Adrenal gland (tissue), 12 donors: ENCODE results near the gene CMTM1. TPM values are rescaled to one million over a fixed set of nuclear protein-coding genes. Genes with fewer than 3 reads are reported as not detected.

Source experiments
- DNase-seq, 7 donors: peaks; one replicate each; pipeline ENCODE4 v3.0.0-alpha.2; 2019 to 2020
- H3K27ac ChIP-seq, 5 donors: fragments of 200-600 bp; sonication (generic) in 4 of 5; 1 replicate in 3 of 5; 2 replicates in 2 of 5; pipeline versions ENCODE4 v1.5.1 to v1.8.0; 2016 to 2020; ENCODE audit warnings: mild to moderate bottlenecking in 1 of 5
- H3K27me3 ChIP-seq: fragments of 200-600 bp; 2 replicates; pipeline ENCODE4 v1.8.0; 2021
- H3K36me3 ChIP-seq, 2 donors: fragments of 200-600 bp; replicated peaks in 1 of 2; 1 replicate in 1 of 2; 2 replicates in 1 of 2; pipeline versions ENCODE4 v1.5.1 to v1.8.0; 2018 to 2022
- H3K4me1 ChIP-seq, 2 donors: fragments of 200-600 bp; replicated peaks in 1 of 2; 1 replicate in 1 of 2; 2 replicates in 1 of 2; pipeline versions ENCODE4 v1.5.1 to v1.8.0; 2018 to 2021
- H3K4me3 ChIP-seq, 4 donors: fragments of 200-600 bp; sonication (generic) in 3 of 4; one replicate each; pipeline ENCODE4 v1.5.1; 2016 to 2018
- H3K9me3 ChIP-seq, 3 donors: fragments of 200-600 bp; sonication (generic) in 1 of 3; replicated peaks in 1 of 3; 1 replicate in 2 of 3; 2 replicates in 1 of 3; pipeline versions ENCODE4 v1.5.1 to v1.8.0; 2016 to 2021
- POLR2A ChIP-seq, 2 donors: fragments of 450-650 bp; IDR thresholded peaks; one replicate each; pipeline ENCODE4 v1.6.1; 2017; ENCODE audit warnings: antibody characterized with exemption in 2 of 2, mild to moderate bottlenecking in 2 of 2, moderate library complexity in 1 of 2
- WGBS, 4 donors: extraction: QIAGEN DNeasy Blood & Tissue Kit in 2 of 4; methylation state at CpG; one replicate each; pipeline versions ENCODE4 v1.1.5 to v1.1.7; 2013 to 2017; 5-methylcytosine and 5-hydroxymethylcytosine counted together
- intact Hi-C, 2 donors: fragments of 100-400 bp; cut with DNase I; formaldehyde crosslinking; loops; one replicate each; pipeline versions ENCODE4 v1.14.1 to v1.15.0; 2022 to 2023
- polyA plus RNA-seq, 3 donors: library from polyadenylated mRNA; stranded (reverse); fragments of 200-250 nt in 2 of 3; fragments of 350-450 nt in 1 of 3; fragmentation: Illumina TruSeq in 1 of 3; extraction: RNeasy Lipid Tissue Mini Kit (QIAGEN cat#74804) in 1 of 3; gene quantifications; one replicate each; pipeline ENCODE4 v1.2.3, GENCODE V29; 2013 to 2014
- total RNA-seq, 9 donors: library from RNA; depleted of rRNA in 4 of 9; stranded (reverse); fragments of >200 nt in 4 of 9; fragments of 120-200 nt in 1 of 9; fragmentation: NEBNext Ultra II Directional in 1 of 9; extraction: Animal tissue kit (Norgen Biotek cat#: 25700) in 1 of 9; gene quantifications; one replicate each; pipeline versions ENCODE4 v1.1.0 to v1.2.4, GENCODE V29; 2013 to 2023
- TF ChIP-seq, protein P1 (sequence below), 6 experiments: fragments of 450-650 bp in 4 of 6; fragments of 200-600 bp in 2 of 6; sonication (generic) in 1 of 6; IDR thresholded peaks; 1 replicate in 5 of 6; 2 replicates in 1 of 6; pipeline versions ENCODE4 v1.5.1 to v1.8.0; 2016 to 2021; ENCODE audit warnings: antibody characterized with exemption in 6 of 6, mild to moderate bottlenecking in 2 of 6, moderate library complexity in 1 of 6
- donor health status: healthy with polysubstance abuse.
- donor health status: Bipolar disorder and iron deficiency.
- donor health status: DM: yes; HTN: yes; CAD: no.
- donor health status: DM: no; HTN: no; CAD: no.
- donor health status: DM: no; HTN: no; CAD: no.
- donor health status: DM: yes; HTN: yes; CAD: no.

Gene CMTM1
- total and polyA plus RNA-seq, 12 donors: 0.34 to 9.1 (median 2.7) TPM; not detected in 1

DNA sequence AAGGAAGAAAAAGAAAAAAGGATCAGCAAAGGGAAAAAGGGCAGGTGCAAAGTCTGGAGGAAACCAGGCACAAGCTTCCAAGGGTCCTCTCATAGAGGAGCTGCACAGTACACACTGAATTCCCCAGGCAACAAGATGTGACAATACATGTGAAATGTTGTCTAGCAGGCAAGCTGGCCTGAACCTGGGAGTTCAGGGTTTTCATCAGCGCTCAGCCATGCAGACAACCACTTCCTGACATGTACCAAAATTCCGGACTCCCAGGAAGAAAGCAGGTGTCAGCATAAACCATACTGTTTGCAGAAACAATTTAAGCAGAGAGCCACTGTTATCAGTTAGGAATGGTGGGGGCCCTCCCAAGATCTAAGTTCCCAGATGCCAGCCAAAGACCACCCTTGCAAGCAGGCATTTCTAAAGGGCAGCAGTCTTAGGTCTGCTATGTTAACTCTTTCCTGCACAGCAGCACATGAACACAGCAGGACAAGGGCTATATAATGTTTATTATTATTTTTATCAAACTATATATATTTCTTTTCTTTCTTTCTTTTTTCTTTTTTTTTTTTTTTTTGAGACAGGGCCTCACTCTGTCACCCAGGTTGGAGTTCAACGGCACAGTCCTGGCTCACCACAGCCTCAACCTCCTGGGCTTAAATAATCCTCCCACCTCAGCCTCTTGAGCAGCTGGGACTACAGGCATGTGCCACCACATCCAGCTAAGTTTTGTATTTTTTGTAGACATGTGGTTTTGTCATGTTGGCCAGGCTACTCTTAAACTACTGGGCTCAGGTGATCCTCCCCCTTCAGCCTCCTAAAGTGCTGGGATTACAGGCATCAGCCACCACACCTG lies 26.4 kb upstream of the CMTM1 start:
- WGBS, 4 donors: 66 to 84% (median 76%) methylated on average over 3 of the region's 3 CpGs
- Histone ChIP-seq H3K4me3 (no peak overlapping the region), H3K9me3 (no peaks in the 10 kb centered on the region), H3K27ac (no peak overlapping the region), H3K4me1 (no peaks in the 10 kb centered on the region), H3K27me3 (no peaks in the 10 kb centered on the region), H3K36me3 (peaks cover 0 to 20% of the 10 kb centered on the region in 2 donors)
- DNase-seq: no peak
- TF ChIP-seq POLR2A (IDR thresholded peaks at IDR 0.05): no peak
- TF ChIP-seq, protein P1, sequence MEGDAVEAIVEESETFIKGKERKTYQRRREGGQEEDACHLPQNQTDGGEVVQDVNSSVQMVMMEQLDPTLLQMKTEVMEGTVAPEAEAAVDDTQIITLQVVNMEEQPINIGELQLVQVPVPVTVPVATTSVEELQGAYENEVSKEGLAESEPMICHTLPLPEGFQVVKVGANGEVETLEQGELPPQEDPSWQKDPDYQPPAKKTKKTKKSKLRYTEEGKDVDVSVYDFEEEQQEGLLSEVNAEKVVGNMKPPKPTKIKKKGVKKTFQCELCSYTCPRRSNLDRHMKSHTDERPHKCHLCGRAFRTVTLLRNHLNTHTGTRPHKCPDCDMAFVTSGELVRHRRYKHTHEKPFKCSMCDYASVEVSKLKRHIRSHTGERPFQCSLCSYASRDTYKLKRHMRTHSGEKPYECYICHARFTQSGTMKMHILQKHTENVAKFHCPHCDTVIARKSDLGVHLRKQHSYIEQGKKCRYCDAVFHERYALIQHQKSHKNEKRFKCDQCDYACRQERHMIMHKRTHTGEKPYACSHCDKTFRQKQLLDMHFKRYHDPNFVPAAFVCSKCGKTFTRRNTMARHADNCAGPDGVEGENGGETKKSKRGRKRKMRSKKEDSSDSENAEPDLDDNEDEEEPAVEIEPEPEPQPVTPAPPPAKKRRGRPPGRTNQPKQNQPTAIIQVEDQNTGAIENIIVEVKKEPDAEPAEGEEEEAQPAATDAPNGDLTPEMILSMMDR (IDR thresholded peaks at IDR 0.05): no peak
- intact Hi-C loops: no loop called here

DNA sequence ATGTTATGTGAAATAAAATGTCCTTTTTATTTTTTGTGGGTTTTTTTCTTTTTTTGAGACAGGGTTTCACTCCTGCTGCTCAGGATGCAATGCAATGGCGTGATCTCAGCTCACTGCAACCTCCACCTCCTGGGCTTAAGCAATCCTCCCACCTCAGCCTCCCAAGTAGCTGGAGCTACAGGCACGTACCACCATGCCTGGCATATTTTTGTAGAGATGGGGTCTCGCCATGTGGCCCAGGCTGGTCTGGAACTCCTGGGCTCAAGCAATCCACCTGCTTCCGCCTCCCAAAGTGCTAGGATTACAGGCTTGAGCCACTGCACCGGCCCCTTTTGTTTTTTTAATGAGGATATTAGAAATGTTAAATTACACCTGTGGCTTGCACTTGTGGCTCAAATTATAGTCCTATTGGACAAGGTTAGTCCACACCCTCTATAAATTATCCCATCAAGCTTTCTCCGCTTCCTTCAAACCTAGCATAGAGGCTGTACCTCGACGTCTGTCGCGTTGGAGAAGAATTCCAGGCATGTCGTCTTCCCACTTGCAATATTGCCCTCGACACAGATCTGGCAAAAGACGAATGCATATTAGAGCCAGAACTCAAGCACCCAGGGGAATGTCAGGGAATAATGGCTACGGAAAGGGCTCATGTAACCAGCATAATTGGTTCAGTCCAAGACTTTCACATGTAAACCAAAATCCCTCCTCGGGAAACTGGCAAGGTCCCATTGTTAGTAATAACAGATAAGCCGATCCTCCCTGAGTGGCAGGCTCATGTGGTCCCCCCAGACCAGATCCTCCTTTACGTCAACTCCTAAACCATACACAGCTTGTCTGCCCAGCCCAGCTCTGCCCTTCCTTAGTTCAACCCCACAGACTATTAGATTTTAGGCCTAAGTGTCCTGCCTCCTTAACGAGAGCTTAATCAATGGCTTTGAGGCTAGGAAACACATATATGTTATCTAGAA lies 24.6 kb upstream of the CMTM1 start:
- WGBS, 4 donors: 85 to 92% (median 90%) methylated on average over 18 of the region's 18 CpGs
- no peaks in the 10 kb centered on the region for H3K4me1 ChIP-seq
- no peaks in the 10 kb centered on the region for H3K9me3 ChIP-seq
- no peak for DNase-seq
- H3K36me3 ChIP-seq: peaks cover 0 to 7% of the 10 kb centered on the region in 2 donors
- intact Hi-C loops: no loop called here
- no peak overlapping the region for H3K27ac ChIP-seq
- TF ChIP-seq, protein P1 (IDR thresholded peaks at IDR 0.05): no peak
- TF ChIP-seq POLR2A (IDR thresholded peaks at IDR 0.05): no peak
- no peaks in the 10 kb centered on the region for H3K27me3 ChIP-seq
- H3K4me3 ChIP-seq: no peak overlapping the region

DNA sequence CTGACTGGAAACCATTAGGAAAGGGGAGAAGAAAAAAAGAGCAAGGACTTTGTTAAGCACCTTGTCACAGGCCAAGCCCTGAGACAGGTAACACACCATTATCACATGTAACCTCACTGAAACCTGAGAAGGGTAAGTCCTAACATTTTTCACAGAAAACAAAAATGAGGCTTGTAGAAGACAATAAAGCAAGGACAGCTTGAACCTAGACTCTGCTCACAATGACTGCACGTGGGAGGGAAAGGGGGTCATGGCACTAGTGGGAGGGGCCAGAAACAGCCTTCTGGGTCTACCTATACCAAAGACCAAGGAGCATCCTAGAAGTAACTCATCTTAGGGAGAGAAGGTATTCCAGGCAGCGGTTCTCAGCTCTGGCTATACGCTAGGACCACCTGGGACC lies 23.8 kb upstream of the CMTM1 start:
- 91 to 96% (median 93%) methylated on average over 3 of the region's 3 CpGs for WGBS, 4 donors
- H3K4me1 ChIP-seq: no peaks in the 10 kb centered on the region
- TF ChIP-seq, protein P1 (IDR thresholded peaks at IDR 0.05): no peak
- TF ChIP-seq POLR2A (IDR thresholded peaks at IDR 0.05): no peak
- intact Hi-C loops: no loop called here
- DNase-seq: no peak
- H3K9me3 ChIP-seq: no peaks in the 10 kb centered on the region
- H3K36me3 ChIP-seq: peaks cover 0 to 6% of the 10 kb centered on the region in 2 donors
- H3K4me3 ChIP-seq: no peak overlapping the region
- H3K27ac ChIP-seq: no peak overlapping the region
- H3K27me3 ChIP-seq: no peaks in the 10 kb centered on the region

DNA sequence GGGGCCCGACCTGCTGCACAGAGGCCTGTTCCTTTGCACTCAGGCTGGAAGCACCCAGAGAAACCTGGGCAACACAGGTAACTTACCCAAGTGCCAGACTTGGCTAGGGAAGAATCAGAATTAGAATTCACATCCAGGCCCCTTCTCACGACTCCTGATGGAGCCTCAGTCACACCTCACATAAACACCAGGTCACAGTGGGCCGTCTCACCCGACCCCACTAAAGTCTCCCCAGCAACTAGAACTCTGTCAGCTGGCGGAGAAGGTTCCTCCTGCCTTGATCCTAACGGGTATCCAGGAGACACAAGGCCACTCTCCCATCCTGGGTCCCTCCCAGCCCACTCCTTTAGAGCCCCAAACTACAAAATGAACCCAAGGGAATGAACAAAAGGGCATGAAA lies 22.7 kb upstream of the CMTM1 start:
- Histone ChIP-seq H3K4me3 (no peak overlapping the region), H3K4me1 (peaks cover 0 to 6% of the 10 kb centered on the region in 2 donors), H3K27me3 (no peaks in the 10 kb centered on the region), H3K36me3 (peaks cover 0 to 6% of the 10 kb centered on the region in 2 donors), H3K27ac (no peak overlapping the region), H3K9me3 (no peaks in the 10 kb centered on the region)
- TF ChIP-seq, protein P1 (IDR thresholded peaks at IDR 0.05): no peak
- no peak for TF ChIP-seq POLR2A (IDR thresholded peaks at IDR 0.05)
- no peak for DNase-seq
- WGBS, 4 donors: 77 to 83% (median 80%) methylated on average over 5 to 6 of the region's 6 CpGs
- intact Hi-C loops: no loop called here
